ENCODE measurements around the gene ANKRD35.
"Not testable (repeated sequence)": the region's sequence is repeated elsewhere in the genome, so short reads cannot be mapped to it uniquely, and the experiment has no call there.

ANKRD35 gene, protein sequence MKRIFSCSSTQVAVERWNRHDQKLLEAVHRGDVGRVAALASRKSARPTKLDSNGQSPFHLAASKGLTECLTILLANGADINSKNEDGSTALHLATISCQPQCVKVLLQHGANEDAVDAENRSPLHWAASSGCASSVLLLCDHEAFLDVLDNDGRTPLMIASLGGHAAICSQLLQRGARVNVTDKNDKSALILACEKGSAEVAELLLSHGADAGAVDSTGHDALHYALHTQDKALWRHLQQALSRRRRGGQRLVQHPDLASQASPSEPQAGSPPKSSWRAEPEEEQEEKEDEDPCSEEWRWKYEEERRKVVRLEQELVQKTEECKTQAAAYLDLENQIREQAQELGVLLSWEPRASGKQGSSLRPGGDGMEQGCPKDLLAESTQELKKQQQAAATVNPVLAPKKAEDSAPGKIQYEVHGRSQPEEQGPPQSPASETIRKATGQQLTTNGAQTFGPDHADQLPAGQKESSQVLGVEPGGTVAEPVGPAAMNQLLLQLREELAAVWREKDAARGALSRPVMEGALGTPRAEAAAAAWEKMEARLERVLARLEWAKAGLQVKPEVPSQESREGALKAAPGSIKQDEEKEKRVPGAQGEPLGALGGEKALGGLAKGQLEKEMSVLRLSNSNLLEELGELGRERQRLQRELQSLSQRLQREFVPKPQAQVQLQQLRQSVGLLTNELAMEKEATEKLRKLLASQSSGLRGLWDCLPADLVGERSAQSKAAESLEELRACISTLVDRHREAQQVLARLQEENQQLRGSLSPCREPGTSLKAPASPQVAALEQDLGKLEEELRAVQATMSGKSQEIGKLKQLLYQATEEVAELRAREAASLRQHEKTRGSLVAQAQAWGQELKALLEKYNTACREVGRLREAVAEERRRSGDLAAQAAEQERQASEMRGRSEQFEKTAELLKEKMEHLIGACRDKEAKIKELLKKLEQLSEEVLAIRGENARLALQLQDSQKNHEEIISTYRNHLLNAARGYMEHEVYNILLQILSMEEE

DNA sequence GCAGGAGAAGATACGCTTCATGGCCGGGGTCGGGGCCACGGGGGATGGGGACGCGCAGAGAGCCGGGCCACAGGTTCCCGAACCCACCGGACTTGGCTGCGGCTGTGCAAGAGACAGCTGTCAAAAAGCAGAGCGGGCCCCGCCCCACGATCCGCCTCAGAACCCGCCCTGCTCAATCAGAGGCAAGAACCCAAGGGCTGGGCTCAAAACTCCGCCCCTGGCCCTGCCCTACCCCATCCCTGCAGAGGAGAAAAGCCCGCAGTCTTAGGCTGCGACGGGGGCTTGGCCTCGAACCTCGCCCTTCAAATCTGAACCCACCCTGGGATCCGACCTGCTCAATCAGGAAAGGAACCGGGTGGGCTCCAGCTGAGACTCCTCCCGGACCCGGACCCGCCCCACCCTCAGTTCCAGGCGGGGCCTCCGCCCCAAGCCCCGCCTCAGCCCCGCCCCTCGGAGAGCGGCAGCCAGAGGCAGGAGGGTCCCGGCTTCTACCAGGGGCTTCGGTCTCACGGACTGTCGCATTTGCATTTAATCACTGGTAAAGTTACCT lies at the start of gene ANKRD35:
ANKRD35 (minus strand) TSS at position 129 of the 550 bp plus-strand sequence; CDS start at position 21, 108 bp downstream.
- Mint-ChIP-seq H3K4me3 (peak within 1 kb of the TSS; percentile 85), H3K36me3 (no peaks in the 10 kb centered on the region), H3K27me3 (peaks cover 7% of the 10 kb centered on the region), H3K27ac (no peak within 1 kb of the TSS), H3K4me1 (ENCODE audit: low read depth) (peaks cover 15% of the 10 kb centered on the region), H3K9me3 (ENCODE audit: low read depth) (no peaks in the 10 kb centered on the region)

GRCh38 chr1:145932522-145933009 lies 46.9 kb upstream of the ANKRD35 start:
- H3K36me3 Mint-ChIP-seq = not testable (repeated sequence)
- H3K4me1 Mint-ChIP-seq (ENCODE audit: low read depth) = peaks cover 26% of the 10 kb centered on the region

DNA sequence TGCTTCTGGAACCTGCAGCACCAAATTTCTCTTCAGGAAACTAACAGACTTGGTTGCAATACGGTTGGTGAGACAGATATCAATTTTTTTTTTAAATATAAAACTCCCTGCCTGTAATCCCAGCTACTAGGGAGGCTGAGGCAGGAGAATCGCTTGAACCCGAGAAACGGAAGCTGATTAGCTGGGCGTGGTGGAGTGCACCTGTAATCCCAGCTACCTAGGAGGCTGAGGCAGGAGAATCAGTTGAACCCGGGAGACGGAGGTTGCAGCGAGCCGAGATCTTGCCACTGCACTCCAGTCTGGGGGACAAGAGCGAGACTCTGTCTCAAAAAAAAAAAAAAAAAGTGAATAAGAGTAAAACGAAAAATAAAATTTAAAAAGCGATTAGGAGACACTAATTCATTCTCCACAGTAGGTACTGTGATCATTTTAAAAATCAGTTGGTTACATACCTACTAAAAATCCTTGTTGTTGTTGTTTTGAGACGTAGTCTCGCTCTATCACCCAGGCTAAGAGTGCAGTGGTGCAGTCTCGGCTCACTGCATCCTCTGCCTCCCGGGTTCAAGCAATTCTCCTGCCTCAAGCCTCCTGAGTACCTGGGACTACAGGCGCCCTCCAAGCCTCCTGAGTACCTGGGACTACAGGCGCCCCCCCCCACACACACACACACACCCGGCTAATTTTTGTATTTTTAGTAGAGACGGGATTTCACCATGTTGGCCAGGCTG lies 42.4 kb upstream of the ANKRD35 start:
- Mint-ChIP-seq H3K9me3 (ENCODE audit: low read depth) (no peaks in the 10 kb centered on the region), H3K4me3 (peak overlapping the region; percentile 88), H3K36me3 (peaks cover 8% of the 10 kb centered on the region), H3K27me3 (no peaks in the 10 kb centered on the region), H3K27ac (peak overlapping the region; percentile 88), H3K4me1 (ENCODE audit: low read depth) (peaks cover 36% of the 10 kb centered on the region)

More at GRCh38 chr1:145932522-145933009, 46.9 kb upstream of the ANKRD35 start:
- Mint-ChIP-seq H3K27ac (peak overlapping the region; percentile 84), H3K4me3 (peak overlapping the region; percentile 63)
- not testable (repeated sequence) for H3K27me3 Mint-ChIP-seq; H3K9me3 Mint-ChIP-seq (ENCODE audit: low read depth)

- no peaks in the 10 kb centered on the region for H3K27me3 Mint-ChIP-seq
- H3K9me3 Mint-ChIP-seq (ENCODE audit: low read depth) = no peaks in the 10 kb centered on the region
- H3K36me3 Mint-ChIP-seq = peaks cover 8% of the 10 kb centered on the region
- peaks cover 29% of the 10 kb centered on the region for H3K4me1 Mint-ChIP-seq (ENCODE audit: low read depth)
- no peak within 1 kb of the TSS for H3K27ac Mint-ChIP-seq
- peak within 1 kb of the TSS; percentile 88 for H3K4me3 Mint-ChIP-seq
These were observed 41.6 kb upstream of the ANKRD35 start, which contains the start of gene RBM8A for GRCh38 chr1:145927063-145927886. RBM8A (minus strand) TSS chr1:145927484; CDS start chr1:145927426, 58 bp downstream.

DNA sequence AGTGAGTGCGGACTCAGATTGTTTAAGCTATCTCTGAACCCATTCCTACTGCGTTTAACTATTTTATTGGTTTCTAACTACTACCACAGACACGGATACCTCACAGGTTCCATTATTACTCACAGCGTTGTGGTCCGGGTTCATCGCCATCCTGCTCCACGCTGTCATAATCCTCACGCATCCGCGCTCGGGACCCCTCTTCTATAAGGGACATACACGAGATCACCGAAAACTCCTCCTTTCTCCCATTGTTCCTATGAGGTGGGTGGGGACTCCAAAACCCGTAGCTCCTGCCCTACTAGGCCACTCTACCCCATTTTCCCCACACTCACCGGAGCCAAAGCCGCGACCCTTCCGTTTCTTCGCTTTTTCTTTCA lies 41.0 kb upstream of the ANKRD35 start:
- H3K4me3 Mint-ChIP-seq = no peak overlapping the region
- H3K4me1 Mint-ChIP-seq (ENCODE audit: low read depth) = peaks cover 28% of the 10 kb centered on the region
- H3K27me3 Mint-ChIP-seq = no peaks in the 10 kb centered on the region
- no peak overlapping the region for H3K27ac Mint-ChIP-seq
- H3K36me3 Mint-ChIP-seq = peaks cover 8% of the 10 kb centered on the region
- H3K9me3 Mint-ChIP-seq (ENCODE audit: low read depth) = no peaks in the 10 kb centered on the region

DNA sequence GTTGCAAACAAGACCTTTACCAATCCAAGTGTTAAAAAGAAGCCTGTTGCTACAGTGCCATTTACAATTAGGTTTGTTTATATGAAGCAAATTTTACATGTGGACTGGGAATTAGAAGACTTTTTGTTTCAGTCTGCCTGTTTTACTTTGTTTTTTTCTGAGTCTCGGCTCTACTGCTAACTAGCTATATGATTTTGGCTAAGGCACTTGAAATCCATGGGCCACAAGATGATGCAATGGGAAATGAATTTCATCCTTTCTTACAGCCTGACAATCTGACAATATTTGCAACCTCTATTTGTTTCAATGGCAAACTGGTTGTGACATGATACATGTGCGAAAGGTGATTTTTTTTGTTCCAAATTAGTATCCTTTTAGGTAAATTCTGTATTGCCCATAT lies 36.6 kb upstream of the ANKRD35 start:
- no peaks in the 10 kb centered on the region for H3K27me3 Mint-ChIP-seq
- peaks cover 8% of the 10 kb centered on the region for H3K36me3 Mint-ChIP-seq
- H3K9me3 Mint-ChIP-seq (ENCODE audit: low read depth) = no peaks in the 10 kb centered on the region
- no peak overlapping the region for H3K27ac Mint-ChIP-seq
- peaks cover 48% of the 10 kb centered on the region for H3K4me1 Mint-ChIP-seq (ENCODE audit: low read depth)
- no peak overlapping the region for H3K4me3 Mint-ChIP-seq

DNA sequence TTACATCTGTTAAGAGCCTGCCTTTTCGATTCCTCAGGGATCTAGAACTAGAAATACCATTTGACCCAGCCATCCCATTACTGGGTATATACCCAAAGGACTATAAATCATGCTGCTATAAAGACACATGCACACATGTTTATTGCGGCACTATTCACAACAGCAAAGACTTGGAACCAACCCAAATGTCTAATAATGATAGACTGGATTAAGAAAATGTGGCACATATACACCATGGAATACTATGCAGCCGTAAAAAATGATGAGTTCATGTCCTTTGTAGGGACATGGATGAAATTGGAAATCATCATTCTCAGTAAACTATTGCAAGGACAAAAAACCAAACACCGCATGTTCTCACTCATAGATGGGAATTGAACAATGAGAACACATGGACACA lies 34.6 kb upstream of the ANKRD35 start:
- not testable (repeated sequence) for H3K9me3 Mint-ChIP-seq (ENCODE audit: low read depth)

GRCh38 chr1:145918992-145919939 lies 33.6 kb upstream of the ANKRD35 start:
- H3K27ac Mint-ChIP-seq = peak overlapping the region; percentile 96
- peak overlapping the region; percentile 96 for H3K4me3 Mint-ChIP-seq

More for the DNA sequence above, 34.6 kb upstream of the ANKRD35 start:
- not testable (repeated sequence) for H3K36me3 Mint-ChIP-seq, H3K27me3 Mint-ChIP-seq
- H3K4me1 Mint-ChIP-seq (ENCODE audit: low read depth) = peaks cover 49% of the 10 kb centered on the region
- H3K4me3 Mint-ChIP-seq = peak overlapping the region; percentile 96
- peak overlapping the region; percentile 54 for H3K27ac Mint-ChIP-seq

GRCh38 chr1:145918144-145918991 lies 32.7 kb upstream of the ANKRD35 start, which contains the start of gene PEX11B:
PEX11B (minus strand) TSS chr1:145918717; CDS start chr1:145918688, 29 bp downstream.
- peak within 1 kb of the TSS; percentile 96 for H3K27ac Mint-ChIP-seq
- H3K9me3 Mint-ChIP-seq (ENCODE audit: low read depth) = no peaks in the 10 kb centered on the region
- H3K27me3 Mint-ChIP-seq = no peaks in the 10 kb centered on the region
- H3K4me3 Mint-ChIP-seq = peak within 1 kb of the TSS; percentile 96
- peaks cover 51% of the 10 kb centered on the region for H3K4me1 Mint-ChIP-seq (ENCODE audit: low read depth)
- H3K36me3 Mint-ChIP-seq = peaks cover 6% of the 10 kb centered on the region

More at GRCh38 chr1:145918992-145919939, 33.6 kb upstream of the ANKRD35 start:
- peaks cover 6% of the 10 kb centered on the region for H3K36me3 Mint-ChIP-seq
- peaks cover 51% of the 10 kb centered on the region for H3K4me1 Mint-ChIP-seq (ENCODE audit: low read depth)
- no peaks in the 10 kb centered on the region for H3K9me3 Mint-ChIP-seq (ENCODE audit: low read depth)
- H3K27me3 Mint-ChIP-seq = no peaks in the 10 kb centered on the region

GRCh38 chr1:145917595-145917994 lies 31.9 kb upstream of the ANKRD35 start:
- Mint-ChIP-seq H3K4me1 (ENCODE audit: low read depth) (peaks cover 51% of the 10 kb centered on the region), H3K36me3 (peaks cover 6% of the 10 kb centered on the region), H3K27ac (peak overlapping the region; percentile 96)

GRCh38 chr1:145916745-145917144 lies 31.1 kb upstream of the ANKRD35 start:
- Mint-ChIP-seq H3K4me1 (ENCODE audit: low read depth) (peaks cover 49% of the 10 kb centered on the region), H3K4me3 (peak overlapping the region; percentile 96), H3K9me3 (ENCODE audit: low read depth) (no peaks in the 10 kb centered on the region), H3K36me3 (peaks cover 6% of the 10 kb centered on the region), H3K27ac (peak overlapping the region; percentile 91), H3K27me3 (no peaks in the 10 kb centered on the region)

More at GRCh38 chr1:145917595-145917994, 31.9 kb upstream of the ANKRD35 start:
- peak overlapping the region; percentile 96 for H3K4me3 Mint-ChIP-seq
- H3K9me3 Mint-ChIP-seq (ENCODE audit: low read depth) = no peaks in the 10 kb centered on the region
- no peaks in the 10 kb centered on the region for H3K27me3 Mint-ChIP-seq

Data from activated naive CD8-positive, alpha-beta T cell (primary cell).